WTC11 (cell line): ENCODE results near the gene PDE4B. TPM values are rescaled to one million over a fixed set of nuclear protein-coding genes. Genes with fewer than 3 reads are reported as not detected.

Source experiments
- ATAC-seq: fragments of 200-7000 bp; cut with Tn5 transposase; 2 replicates; pipeline ENCODE4 v1.10.0; 2021; ENCODE audit warnings: mild to moderate bottlenecking, moderate library complexity
- CTCF ChIA-PET: fragments of 300-600 bp; sonication (Branson Sonifier 250); formaldehyde crosslinking; loops from one replicate; lab custom pipeline; 2021; ENCODE audit warnings: antibody characterized with exemption; lab: Charles Lee
- POLR2A ChIA-PET: fragments of 350-600 bp; sonication (Branson Sonifier 250); formaldehyde crosslinking; loops from one replicate; lab custom pipeline; 2021; ENCODE audit warnings: antibody characterized with exemption; lab: Charles Lee
- DNase-seq: peaks from one replicate; pipeline ENCODE4 v3.0.0; 2021; ENCODE audit warnings: low spot score
- H3K27ac Mint-ChIP-seq: 2 replicates; pipeline ENCODE4 v1.8.0; 2021; ENCODE audit warnings: mixed read lengths
- H3K27me3 Mint-ChIP-seq: 2 replicates; pipeline ENCODE4 v1.8.0; 2021; ENCODE audit warnings: low read depth, mild to moderate bottlenecking, moderate library complexity, mixed read lengths
- H3K36me3 Mint-ChIP-seq: 2 replicates; pipeline ENCODE4 v1.8.0; 2021; ENCODE audit warnings: mixed read lengths
- H3K4me1 Mint-ChIP-seq: 2 replicates; pipeline ENCODE4 v1.8.0; 2022; ENCODE audit warnings: mixed read lengths
- H3K4me3 Mint-ChIP-seq: 2 replicates; pipeline ENCODE4 v1.8.0; 2021; ENCODE audit warnings: mild to moderate bottlenecking, moderate library complexity, mixed read lengths
- H3K9me3 Mint-ChIP-seq: 2 replicates; pipeline ENCODE4 v1.8.0; 2021; ENCODE audit warnings: mixed read lengths
- ATF3 ChIP-seq: sonication (generic); formaldehyde crosslinking; conservative IDR thresholded peaks from 2 replicates; pipeline ENCODE4 v1.8.1; 2022; ENCODE audit warnings: mild to moderate bottlenecking, missing genetic modification reagents
- CTCF ChIP-seq: fragments of 200-600 bp; IDR thresholded peaks from 2 replicates; pipeline ENCODE4 v1.8.0; 2022; ENCODE audit warnings: antibody characterized with exemption
- FOXK1 ChIP-seq: sonication (generic); formaldehyde crosslinking; IDR thresholded peaks from 2 replicates; pipeline ENCODE4 v1.8.0; 2022; ENCODE audit warnings: mild to moderate bottlenecking, moderate library complexity, missing genetic modification reagents
- FOXP4 ChIP-seq: sonication (generic); formaldehyde crosslinking; IDR thresholded peaks from 2 replicates; pipeline ENCODE4 v1.8.0; 2022; ENCODE audit warnings: mild to moderate bottlenecking, missing genetic modification reagents
- KAT7 ChIP-seq: sonication (generic); formaldehyde crosslinking; IDR thresholded peaks from 2 replicates; pipeline ENCODE4 v1.8.1; 2023; ENCODE audit warnings: missing genetic modification reagents, mild to moderate bottlenecking, borderline replicate concordance
- MYBL2 ChIP-seq: sonication (generic); formaldehyde crosslinking; IDR thresholded peaks from 2 replicates; pipeline ENCODE4 v1.8.1; 2023; ENCODE audit warnings: mild to moderate bottlenecking, moderate library complexity, missing genetic modification reagents
- PRDM15 ChIP-seq: sonication (generic); formaldehyde crosslinking; IDR thresholded peaks from 2 replicates; pipeline ENCODE4 v1.8.0; 2022; ENCODE audit warnings: missing genetic modification reagents
- SMAD3 ChIP-seq: sonication (generic); formaldehyde crosslinking; IDR thresholded peaks from 2 replicates; pipeline ENCODE4 v1.8.0; 2022; ENCODE audit warnings: missing genetic modification reagents, mild to moderate bottlenecking, borderline replicate concordance
- ZNF219 ChIP-seq: sonication (generic); formaldehyde crosslinking; IDR thresholded peaks from 2 replicates; pipeline ENCODE4 v1.8.0; 2023; ENCODE audit warnings: missing genetic modification reagents, mild to moderate bottlenecking, borderline replicate concordance
- ZNF425 ChIP-seq: fragments of 250-450 bp; sonication (Bioruptor Pico); conservative IDR thresholded peaks from 2 replicates; pipeline ENCODE4 v1.9.0; 2021; ENCODE audit warnings: mild to moderate bottlenecking
- ZNF512 ChIP-seq: sonication (generic); formaldehyde crosslinking; IDR thresholded peaks from 2 replicates; pipeline ENCODE4 v1.8.1; 2022; ENCODE audit warnings: missing genetic modification reagents, borderline replicate concordance
- total RNA-seq: library from RNA; stranded (reverse); gene quantifications from 3 replicates; pipeline ENCODE4 v1.2.3, GENCODE V29; 2021

PDE4B gene
- total RNA-seq, 1 experiment from 2014 or later: 8.0 TPM

- Mint-ChIP-seq H3K36me3 (no peaks in the 10 kb centered on the region), H3K4me1 (no peaks in the 10 kb centered on the region; the same call in 1 of the 2 replicates), H3K4me3 (no peak overlapping the region), H3K27me3 (no peaks in the 10 kb centered on the region; the same call in 1 of the 2 replicates), H3K9me3 (no peaks in the 10 kb centered on the region)
- CTCF ChIA-PET: no interaction called here
- no peak for ATAC-seq
- DNase-seq: no peak
- no peak for TF ChIP-seq ZNF219 (CRISPR knock-in tag)
- TF ChIP-seq PRDM15 (CRISPR knock-in tag): no peak
- TF ChIP-seq MYBL2 (CRISPR knock-in tag): no peak
- TF ChIP-seq CTCF: no peak
- no peak for TF ChIP-seq ZNF512 (CRISPR knock-in tag)
- no peak for TF ChIP-seq FOXK1 (CRISPR knock-in tag)
- TF ChIP-seq KAT7: no peak
- TF ChIP-seq, all 79 proteins: peak for 0
- POLR2A ChIA-PET: no interaction called here
- H3K27ac Mint-ChIP-seq: no peak overlapping the region
Measured at GRCh38 chr1:65939191-65939590, 146.5 kb downstream of the PDE4B start.

- no peaks in the 10 kb centered on the region; the same call in 1 of the 2 replicates for H3K4me1 Mint-ChIP-seq
- CTCF ChIA-PET: no interaction called here
- no peak for DNase-seq
- POLR2A ChIA-PET: no interaction called here
- no peak for TF ChIP-seq ZNF425
- TF ChIP-seq, all 79 proteins: peak for 0
- ATAC-seq: no peak
- Mint-ChIP-seq H3K36me3 (no peaks in the 10 kb centered on the region), H3K27ac (no peak overlapping the region), H3K4me3 (no peak overlapping the region), H3K9me3 (no peaks in the 10 kb centered on the region), H3K27me3 (no peaks in the 10 kb centered on the region; the same call in 1 of the 2 replicates)
Measured at GRCh38 chr1:65939636-65940035, 146.9 kb downstream of the PDE4B start.

GRCh38 chr1:65940126-65940525 lies 147.4 kb downstream of the PDE4B start:
- TF ChIP-seq SMAD3 (CRISPR knock-in tag) (no peak), FOXP4 (CRISPR knock-in tag) (no peak), ZNF219 (CRISPR knock-in tag) (no peak), ATF3 (CRISPR knock-in tag) (no peak)
- ATAC-seq: no peak
- CTCF ChIA-PET: no interaction called here
- Mint-ChIP-seq H3K4me1 (no peaks in the 10 kb centered on the region; the same call in 1 of the 2 replicates), H3K4me3 (no peak overlapping the region), H3K27ac (no peak overlapping the region), H3K36me3 (no peaks in the 10 kb centered on the region), H3K9me3 (no peaks in the 10 kb centered on the region), H3K27me3 (no peaks in the 10 kb centered on the region; the same call in 1 of the 2 replicates)
- DNase-seq: no peak
- POLR2A ChIA-PET: no interaction called here
